Measurements from ENCODE around the gene SH3TC1.

DNA sequence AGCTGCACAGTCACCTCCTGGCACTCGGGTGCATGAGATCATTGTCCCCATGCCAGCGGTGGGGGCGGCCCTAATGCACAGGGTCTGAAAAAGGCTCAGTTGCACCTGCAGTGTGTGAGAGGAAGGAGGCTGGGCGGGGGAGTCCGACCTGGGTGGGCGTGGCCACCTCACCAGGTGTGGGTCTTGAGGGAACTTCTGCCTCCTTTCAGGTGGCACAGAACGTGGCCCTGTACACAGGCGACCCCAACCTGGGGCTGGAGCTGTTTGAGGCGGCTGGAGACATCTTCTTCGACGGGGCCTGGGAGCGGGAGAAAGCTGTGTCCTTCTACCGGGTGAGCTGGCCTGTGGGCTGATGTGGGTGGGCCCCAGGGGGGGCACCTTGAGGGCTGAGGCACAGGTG is 36.1 kb downstream of the SH3TC1 start:
- TF ChIP-seq CTCF (IDR thresholded peaks at IDR 0.05; ENCODE audit: insufficient read depth, low read length, poor library complexity, severe bottlenecking), result no peak
- TF ChIP-seq EZH2phosphoT487 (conservative IDR thresholded peaks at IDR 0.05; ENCODE audit: low read length), result no peak

All from SU-DHL-6 (cell line).